Progenitor cell of endocrine pancreas (in vitro differentiated cells): ENCODE measurements around the gene ZNF385B. TPM values are rescaled to one million over a fixed set of nuclear protein-coding genes. Genes with fewer than 3 reads are reported as not detected.

Experiments
- DNase-seq: peaks from one replicate; pipeline ENCODE4 v3.0.0; 2021; ENCODE audit warnings: low spot score; ENCODE audit not compliant: unreplicated experiment
- H3K27ac Mint-ChIP-seq: 2 replicates; pipeline ENCODE4 v1.8.0; 2021; ENCODE audit warnings: mild to moderate bottlenecking, moderate library complexity, mixed read lengths
- H3K27me3 Mint-ChIP-seq: 2 replicates; pipeline ENCODE4 v1.8.0; 2021; ENCODE audit warnings: mixed read lengths
- H3K36me3 Mint-ChIP-seq: 2 replicates; pipeline ENCODE4 v1.8.0; 2022; ENCODE audit warnings: mixed read lengths; ENCODE audit not compliant: insufficient read depth
- H3K4me1 Mint-ChIP-seq: 2 replicates; pipeline ENCODE4 v1.8.0; 2021; ENCODE audit warnings: low read depth, mixed read lengths
- H3K4me3 Mint-ChIP-seq: 2 replicates; pipeline ENCODE4 v1.8.0; 2021; ENCODE audit warnings: low read depth, mild to moderate bottlenecking, moderate library complexity, mixed read lengths
- H3K9me3 Mint-ChIP-seq: 2 replicates; pipeline ENCODE4 v1.8.0; 2021; ENCODE audit warnings: low read depth, mixed read lengths
- total RNA-seq: library from RNA; stranded (reverse); gene quantifications from 2 replicates; pipeline ENCODE4 v1.2.1, GENCODE V29; 2021
- TF ChIP-seq, protein P1 (sequence below): fragments of 200-600 bp; sonication (generic); IDR thresholded peaks from one replicate; pipeline ENCODE4 v1.5.0; 2021; ENCODE audit warnings: antibody characterized with exemption, mild to moderate bottlenecking; ENCODE audit not compliant: unreplicated experiment

Gene ZNF385B
- total RNA-seq, 1 donor from 2014 or later = 4.9 TPM

- H3K4me1 Mint-ChIP-seq = peaks cover 26% of the 10 kb centered on the region
- H3K4me3 Mint-ChIP-seq = no peak overlapping the region
- peak overlapping the region; percentile 79 for H3K27ac Mint-ChIP-seq
- H3K27me3 Mint-ChIP-seq = no peaks in the 10 kb centered on the region
- TF ChIP-seq, protein P1, sequence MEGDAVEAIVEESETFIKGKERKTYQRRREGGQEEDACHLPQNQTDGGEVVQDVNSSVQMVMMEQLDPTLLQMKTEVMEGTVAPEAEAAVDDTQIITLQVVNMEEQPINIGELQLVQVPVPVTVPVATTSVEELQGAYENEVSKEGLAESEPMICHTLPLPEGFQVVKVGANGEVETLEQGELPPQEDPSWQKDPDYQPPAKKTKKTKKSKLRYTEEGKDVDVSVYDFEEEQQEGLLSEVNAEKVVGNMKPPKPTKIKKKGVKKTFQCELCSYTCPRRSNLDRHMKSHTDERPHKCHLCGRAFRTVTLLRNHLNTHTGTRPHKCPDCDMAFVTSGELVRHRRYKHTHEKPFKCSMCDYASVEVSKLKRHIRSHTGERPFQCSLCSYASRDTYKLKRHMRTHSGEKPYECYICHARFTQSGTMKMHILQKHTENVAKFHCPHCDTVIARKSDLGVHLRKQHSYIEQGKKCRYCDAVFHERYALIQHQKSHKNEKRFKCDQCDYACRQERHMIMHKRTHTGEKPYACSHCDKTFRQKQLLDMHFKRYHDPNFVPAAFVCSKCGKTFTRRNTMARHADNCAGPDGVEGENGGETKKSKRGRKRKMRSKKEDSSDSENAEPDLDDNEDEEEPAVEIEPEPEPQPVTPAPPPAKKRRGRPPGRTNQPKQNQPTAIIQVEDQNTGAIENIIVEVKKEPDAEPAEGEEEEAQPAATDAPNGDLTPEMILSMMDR = no peak
- no peaks in the 10 kb centered on the region for H3K9me3 Mint-ChIP-seq
- DNase-seq = no peak
- no peaks in the 10 kb centered on the region for H3K36me3 Mint-ChIP-seq
Measured at GRCh38 chr2:179558010-179558934, 303.1 kb downstream of the ZNF385B start.

DNA sequence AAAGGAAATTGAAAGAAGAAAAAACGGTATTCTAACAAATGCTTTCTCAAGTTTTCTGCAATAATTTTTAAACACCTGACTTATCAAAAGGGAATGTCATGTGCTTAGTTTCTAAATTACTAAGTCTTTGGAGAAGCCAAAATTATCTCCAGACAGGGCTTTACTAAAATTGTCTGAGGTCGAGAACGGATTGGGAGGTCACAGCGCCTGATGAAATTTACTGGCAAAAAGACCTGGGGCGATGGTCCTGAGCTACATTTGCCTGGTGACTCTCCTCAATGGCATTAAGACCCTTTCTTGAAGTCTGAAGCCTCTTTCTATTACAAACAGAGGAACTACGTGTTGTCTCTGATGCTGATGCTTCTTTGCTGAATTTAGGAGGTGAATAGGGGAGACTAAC, 305.0 kb downstream of the ZNF385B start:
- H3K4me1 Mint-ChIP-seq = peaks cover 16% of the 10 kb centered on the region
- no peak for DNase-seq
- no peaks in the 10 kb centered on the region for H3K27me3 Mint-ChIP-seq
- H3K4me3 Mint-ChIP-seq = no peak overlapping the region
- H3K36me3 Mint-ChIP-seq = no peaks in the 10 kb centered on the region
- TF ChIP-seq, protein P1 = no peak
- H3K27ac Mint-ChIP-seq = no peak overlapping the region
- H3K9me3 Mint-ChIP-seq = no peaks in the 10 kb centered on the region

GRCh38 chr2:179555691-179556283, 305.6 kb downstream of the ZNF385B start:
- Mint-ChIP-seq H3K36me3 (no peaks in the 10 kb centered on the region), H3K27me3 (no peaks in the 10 kb centered on the region), H3K4me3 (no peak overlapping the region), H3K4me1 (peaks cover 16% of the 10 kb centered on the region), H3K27ac (no peak overlapping the region), H3K9me3 (no peaks in the 10 kb centered on the region)
- no peak for DNase-seq
- TF ChIP-seq, protein P1 = no peak

DNA sequence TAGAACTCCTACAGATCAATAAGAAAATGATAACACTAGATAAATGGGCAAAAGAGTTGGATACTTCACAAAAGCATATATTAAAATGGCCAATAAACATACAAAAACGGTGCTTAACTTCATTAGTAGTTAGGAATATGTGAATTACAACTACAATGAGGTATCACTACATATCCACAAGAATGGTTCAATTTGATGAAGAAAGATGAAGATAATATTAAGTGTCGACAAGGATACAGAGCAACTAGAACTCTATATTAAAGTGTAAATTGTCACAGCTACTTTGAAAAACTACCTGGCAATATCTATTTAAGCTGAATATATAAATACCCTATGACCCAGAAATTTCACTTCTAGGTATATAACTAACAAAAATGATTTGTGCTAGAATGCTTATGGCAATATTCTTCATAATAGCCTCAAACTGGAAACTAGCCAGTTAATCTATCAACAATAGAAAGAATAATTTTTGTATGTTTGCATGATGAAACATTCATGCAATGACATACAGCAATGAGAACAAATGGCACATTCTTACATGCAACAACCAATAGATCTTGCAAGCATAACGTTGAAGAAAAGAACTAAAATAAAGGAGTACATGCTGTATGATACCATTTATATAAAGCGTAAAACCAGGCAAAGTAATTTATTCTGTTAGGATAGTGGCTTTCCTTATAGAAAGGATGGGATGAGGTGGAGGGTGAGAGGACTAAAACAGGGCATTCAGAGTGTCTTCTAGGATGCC, 306.6 kb downstream of the ZNF385B start:
- H3K27ac Mint-ChIP-seq = peak overlapping the region; percentile 47
- H3K4me3 Mint-ChIP-seq = no peak overlapping the region
- H3K36me3 Mint-ChIP-seq = no peaks in the 10 kb centered on the region
- H3K27me3 Mint-ChIP-seq = no peaks in the 10 kb centered on the region
- TF ChIP-seq, protein P1 = no peak
- DNase-seq = no peak
- peaks cover 18% of the 10 kb centered on the region for H3K4me1 Mint-ChIP-seq
- H3K9me3 Mint-ChIP-seq = no peaks in the 10 kb centered on the region

DNA sequence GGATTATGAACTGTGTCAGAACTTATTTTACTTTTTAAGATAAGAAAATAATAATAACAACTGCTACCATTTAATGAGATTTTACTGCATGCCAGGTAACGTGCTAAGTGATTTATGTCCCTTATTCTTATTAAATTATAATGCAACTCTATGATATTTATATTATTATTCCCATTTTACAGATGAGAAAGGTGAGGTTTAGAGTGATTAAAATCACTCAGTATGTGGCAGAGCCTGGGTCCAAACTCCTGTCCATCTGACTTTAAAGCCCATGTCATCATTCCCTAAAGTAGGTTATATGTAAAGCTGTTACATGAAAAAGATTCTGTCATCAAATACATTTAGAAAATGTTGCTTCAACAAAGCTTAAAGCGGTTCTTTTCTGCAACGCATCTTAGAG, 308.0 kb downstream of the ZNF385B start:
- H3K4me3 Mint-ChIP-seq = no peak overlapping the region
- TF ChIP-seq, protein P1 = no peak
- no peaks in the 10 kb centered on the region for H3K36me3 Mint-ChIP-seq
- H3K4me1 Mint-ChIP-seq = peaks cover 14% of the 10 kb centered on the region
- no peaks in the 10 kb centered on the region for H3K27me3 Mint-ChIP-seq
- H3K9me3 Mint-ChIP-seq = no peaks in the 10 kb centered on the region
- DNase-seq = no peak
- H3K27ac Mint-ChIP-seq = no peak overlapping the region
